Measurements from ENCODE around the gene TMEM144. TPM values are rescaled to one million over a fixed set of nuclear protein-coding genes. Genes with fewer than 3 reads are reported as not detected.

Gene TMEM144
- total and polyA plus RNA-seq, 4 donors: 0.56 to 2.8 (median 1.6) TPM

DNA sequence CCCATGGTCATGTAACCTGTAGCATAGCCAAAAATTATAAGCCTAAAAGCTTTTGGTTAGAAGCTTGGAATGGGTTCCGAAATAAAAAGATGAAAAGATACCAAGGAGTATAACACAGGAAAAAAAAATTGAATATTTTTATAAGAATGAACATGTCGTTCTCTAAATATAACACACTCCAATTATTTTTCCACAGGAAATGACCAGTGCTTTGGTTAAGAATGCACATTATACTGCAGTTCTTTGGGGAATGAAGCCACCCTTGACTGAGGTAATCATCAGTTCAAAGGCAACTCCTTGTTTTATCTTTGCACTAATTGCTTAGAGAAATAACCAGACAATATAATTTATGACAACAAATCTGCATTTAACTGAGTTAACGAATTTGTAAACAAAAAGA is 30.8 kb upstream of the TMEM144 start:
- TF ChIP-seq HNF4G (IDR thresholded peaks at IDR 0.05) (no peak), FOXA2 (IDR thresholded peaks at IDR 0.05) (no peak), JUND (IDR thresholded peaks at IDR 0.05) (no peak), EGR1 (IDR thresholded peaks at IDR 0.05; ENCODE audit: low read depth in 2 of 2) (no peak), NR2F2 (IDR thresholded peaks at IDR 0.05) (no peak), HNF4A (conservative IDR thresholded peaks at IDR 0.05) (no peak), RXRA (IDR thresholded peaks at IDR 0.05) (no peak), TAF1 (conservative IDR thresholded peaks at IDR 0.05) (no peak), RAD21 (IDR thresholded peaks at IDR 0.05) (no peak), YY1 (IDR thresholded peaks at IDR 0.05) (no peak)
- TF ChIP-seq, protein P1, sequence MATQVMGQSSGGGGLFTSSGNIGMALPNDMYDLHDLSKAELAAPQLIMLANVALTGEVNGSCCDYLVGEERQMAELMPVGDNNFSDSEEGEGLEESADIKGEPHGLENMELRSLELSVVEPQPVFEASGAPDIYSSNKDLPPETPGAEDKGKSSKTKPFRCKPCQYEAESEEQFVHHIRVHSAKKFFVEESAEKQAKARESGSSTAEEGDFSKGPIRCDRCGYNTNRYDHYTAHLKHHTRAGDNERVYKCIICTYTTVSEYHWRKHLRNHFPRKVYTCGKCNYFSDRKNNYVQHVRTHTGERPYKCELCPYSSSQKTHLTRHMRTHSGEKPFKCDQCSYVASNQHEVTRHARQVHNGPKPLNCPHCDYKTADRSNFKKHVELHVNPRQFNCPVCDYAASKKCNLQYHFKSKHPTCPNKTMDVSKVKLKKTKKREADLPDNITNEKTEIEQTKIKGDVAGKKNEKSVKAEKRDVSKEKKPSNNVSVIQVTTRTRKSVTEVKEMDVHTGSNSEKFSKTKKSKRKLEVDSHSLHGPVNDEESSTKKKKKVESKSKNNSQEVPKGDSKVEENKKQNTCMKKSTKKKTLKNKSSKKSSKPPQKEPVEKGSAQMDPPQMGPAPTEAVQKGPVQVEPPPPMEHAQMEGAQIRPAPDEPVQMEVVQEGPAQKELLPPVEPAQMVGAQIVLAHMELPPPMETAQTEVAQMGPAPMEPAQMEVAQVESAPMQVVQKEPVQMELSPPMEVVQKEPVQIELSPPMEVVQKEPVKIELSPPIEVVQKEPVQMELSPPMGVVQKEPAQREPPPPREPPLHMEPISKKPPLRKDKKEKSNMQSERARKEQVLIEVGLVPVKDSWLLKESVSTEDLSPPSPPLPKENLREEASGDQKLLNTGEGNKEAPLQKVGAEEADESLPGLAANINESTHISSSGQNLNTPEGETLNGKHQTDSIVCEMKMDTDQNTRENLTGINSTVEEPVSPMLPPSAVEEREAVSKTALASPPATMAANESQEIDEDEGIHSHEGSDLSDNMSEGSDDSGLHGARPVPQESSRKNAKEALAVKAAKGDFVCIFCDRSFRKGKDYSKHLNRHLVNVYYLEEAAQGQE (IDR thresholded peaks at IDR 0.05): no peak
- TF ChIP-seq, protein P2, sequence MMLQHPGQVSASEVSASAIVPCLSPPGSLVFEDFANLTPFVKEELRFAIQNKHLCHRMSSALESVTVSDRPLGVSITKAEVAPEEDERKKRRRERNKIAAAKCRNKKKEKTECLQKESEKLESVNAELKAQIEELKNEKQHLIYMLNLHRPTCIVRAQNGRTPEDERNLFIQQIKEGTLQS (IDR thresholded peaks at IDR 0.05): no peak
- TF ChIP-seq, protein P3, sequence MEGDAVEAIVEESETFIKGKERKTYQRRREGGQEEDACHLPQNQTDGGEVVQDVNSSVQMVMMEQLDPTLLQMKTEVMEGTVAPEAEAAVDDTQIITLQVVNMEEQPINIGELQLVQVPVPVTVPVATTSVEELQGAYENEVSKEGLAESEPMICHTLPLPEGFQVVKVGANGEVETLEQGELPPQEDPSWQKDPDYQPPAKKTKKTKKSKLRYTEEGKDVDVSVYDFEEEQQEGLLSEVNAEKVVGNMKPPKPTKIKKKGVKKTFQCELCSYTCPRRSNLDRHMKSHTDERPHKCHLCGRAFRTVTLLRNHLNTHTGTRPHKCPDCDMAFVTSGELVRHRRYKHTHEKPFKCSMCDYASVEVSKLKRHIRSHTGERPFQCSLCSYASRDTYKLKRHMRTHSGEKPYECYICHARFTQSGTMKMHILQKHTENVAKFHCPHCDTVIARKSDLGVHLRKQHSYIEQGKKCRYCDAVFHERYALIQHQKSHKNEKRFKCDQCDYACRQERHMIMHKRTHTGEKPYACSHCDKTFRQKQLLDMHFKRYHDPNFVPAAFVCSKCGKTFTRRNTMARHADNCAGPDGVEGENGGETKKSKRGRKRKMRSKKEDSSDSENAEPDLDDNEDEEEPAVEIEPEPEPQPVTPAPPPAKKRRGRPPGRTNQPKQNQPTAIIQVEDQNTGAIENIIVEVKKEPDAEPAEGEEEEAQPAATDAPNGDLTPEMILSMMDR (IDR thresholded peaks at IDR 0.05; ENCODE audit: low read depth, low read length, missing input control): no peak
- TF ChIP-seq, protein P4, sequence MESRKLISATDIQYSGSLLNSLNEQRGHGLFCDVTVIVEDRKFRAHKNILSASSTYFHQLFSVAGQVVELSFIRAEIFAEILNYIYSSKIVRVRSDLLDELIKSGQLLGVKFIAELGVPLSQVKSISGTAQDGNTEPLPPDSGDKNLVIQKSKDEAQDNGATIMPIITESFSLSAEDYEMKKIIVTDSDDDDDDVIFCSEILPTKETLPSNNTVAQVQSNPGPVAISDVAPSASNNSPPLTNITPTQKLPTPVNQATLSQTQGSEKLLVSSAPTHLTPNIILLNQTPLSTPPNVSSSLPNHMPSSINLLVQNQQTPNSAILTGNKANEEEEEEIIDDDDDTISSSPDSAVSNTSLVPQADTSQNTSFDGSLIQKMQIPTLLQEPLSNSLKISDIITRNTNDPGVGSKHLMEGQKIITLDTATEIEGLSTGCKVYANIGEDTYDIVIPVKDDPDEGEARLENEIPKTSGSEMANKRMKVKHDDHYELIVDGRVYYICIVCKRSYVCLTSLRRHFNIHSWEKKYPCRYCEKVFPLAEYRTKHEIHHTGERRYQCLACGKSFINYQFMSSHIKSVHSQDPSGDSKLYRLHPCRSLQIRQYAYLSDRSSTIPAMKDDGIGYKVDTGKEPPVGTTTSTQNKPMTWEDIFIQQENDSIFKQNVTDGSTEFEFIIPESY (IDR thresholded peaks at IDR 0.05): no peak
- DNase-seq (ENCODE audit: low spot score): no peak
- H3K36me3 ChIP-seq (ENCODE audit: control insufficient read depth in 4 of 4, insufficient read depth in 3 of 4, low read depth in 1 of 4, low read length in 3 of 4): no peaks in the 10 kb centered on the region
- H3K9me3 ChIP-seq (ENCODE audit: control insufficient read depth in 4 of 4, low read length in 3 of 4): peaks cover 0 to 3% (median 0%) of the 10 kb centered on the region in 4 donors
- H3K4me3 ChIP-seq (ENCODE audit: low read depth in 1 of 3, low read length in 3 of 3): no peak overlapping the region
- no peak overlapping the region for H3K9ac ChIP-seq (ENCODE audit: low read depth in 1 of 2, low read length in 2 of 2)
- H3K27me3 ChIP-seq (ENCODE audit: control insufficient read depth in 4 of 4, insufficient read depth in 4 of 4, low read length in 3 of 4): peaks cover 0 to 3% (median 0%) of the 10 kb centered on the region in 4 donors
- H3K27ac ChIP-seq (ENCODE audit: low read depth in 1 of 2, low read length in 2 of 2): no peak overlapping the region
- WGBS: 75% methylated on average over 3 of the region's 3 CpGs
- H3K4me1 ChIP-seq (ENCODE audit: control insufficient read depth in 4 of 4, insufficient read depth in 4 of 4, low read length in 3 of 4): no peaks in the 10 kb centered on the region

DNA sequence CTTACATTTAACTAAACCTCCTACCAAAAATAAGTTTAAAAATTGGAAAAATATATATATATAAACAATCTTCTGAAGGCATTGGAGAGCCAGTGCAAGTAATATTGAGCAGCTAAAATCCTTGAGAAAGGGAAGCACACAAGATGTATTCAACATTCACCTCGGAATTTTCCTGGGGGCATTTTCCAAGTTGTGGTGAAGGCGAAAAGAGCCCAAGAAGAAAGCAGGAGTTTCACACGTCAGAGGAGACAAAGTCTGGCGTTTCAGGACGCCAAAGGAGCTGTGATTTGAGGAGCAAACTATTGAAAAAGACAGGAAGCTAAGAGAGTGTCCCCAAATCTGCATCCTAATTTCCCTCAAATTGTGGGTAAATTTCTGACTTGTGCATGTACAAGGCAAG is 28.4 kb upstream of the TMEM144 start:
- 78% methylated on average over 5 of the region's 5 CpGs for WGBS
- peaks cover 0 to 3% (median 0%) of the 10 kb centered on the region in 4 donors for H3K9me3 ChIP-seq (ENCODE audit: control insufficient read depth in 4 of 4, low read length in 3 of 4)
- H3K9ac ChIP-seq (ENCODE audit: low read depth in 1 of 2, low read length in 2 of 2): no peak overlapping the region
- no peak for DNase-seq (ENCODE audit: low spot score)
- H3K27me3 ChIP-seq (ENCODE audit: control insufficient read depth in 4 of 4, insufficient read depth in 4 of 4, low read length in 3 of 4): peaks cover 0 to 3% (median 0%) of the 10 kb centered on the region in 4 donors
- H3K27ac ChIP-seq (ENCODE audit: low read depth in 1 of 2, low read length in 2 of 2): no peak overlapping the region
- H3K36me3 ChIP-seq (ENCODE audit: control insufficient read depth in 4 of 4, insufficient read depth in 3 of 4, low read depth in 1 of 4, low read length in 3 of 4): no peaks in the 10 kb centered on the region
- no peak overlapping the region for H3K4me3 ChIP-seq (ENCODE audit: low read depth in 1 of 3, low read length in 3 of 3)
- TF ChIP-seq EGR1 (IDR thresholded peaks at IDR 0.05; ENCODE audit: low read depth in 2 of 2) (no peak), SP1 (IDR thresholded peaks at IDR 0.05) (no peak), TAF1 (conservative IDR thresholded peaks at IDR 0.05) (no peak), YY1 (IDR thresholded peaks at IDR 0.05) (no peak)
- TF ChIP-seq, protein P4 (IDR thresholded peaks at IDR 0.05): no peak
- no peaks in the 10 kb centered on the region for H3K4me1 ChIP-seq (ENCODE audit: control insufficient read depth in 4 of 4, insufficient read depth in 4 of 4, low read length in 3 of 4)

Data from liver (tissue), 9 donors.